AML-193 (cell line): ENCODE measurements around the gene TACR1.

ENCODE experiments used
- DNase-seq, 2 experiments: peaks; one replicate each; lab custom pipeline; 2025; lab: John Stamatoyannopoulos, UW

Gene TACR1

DNA sequence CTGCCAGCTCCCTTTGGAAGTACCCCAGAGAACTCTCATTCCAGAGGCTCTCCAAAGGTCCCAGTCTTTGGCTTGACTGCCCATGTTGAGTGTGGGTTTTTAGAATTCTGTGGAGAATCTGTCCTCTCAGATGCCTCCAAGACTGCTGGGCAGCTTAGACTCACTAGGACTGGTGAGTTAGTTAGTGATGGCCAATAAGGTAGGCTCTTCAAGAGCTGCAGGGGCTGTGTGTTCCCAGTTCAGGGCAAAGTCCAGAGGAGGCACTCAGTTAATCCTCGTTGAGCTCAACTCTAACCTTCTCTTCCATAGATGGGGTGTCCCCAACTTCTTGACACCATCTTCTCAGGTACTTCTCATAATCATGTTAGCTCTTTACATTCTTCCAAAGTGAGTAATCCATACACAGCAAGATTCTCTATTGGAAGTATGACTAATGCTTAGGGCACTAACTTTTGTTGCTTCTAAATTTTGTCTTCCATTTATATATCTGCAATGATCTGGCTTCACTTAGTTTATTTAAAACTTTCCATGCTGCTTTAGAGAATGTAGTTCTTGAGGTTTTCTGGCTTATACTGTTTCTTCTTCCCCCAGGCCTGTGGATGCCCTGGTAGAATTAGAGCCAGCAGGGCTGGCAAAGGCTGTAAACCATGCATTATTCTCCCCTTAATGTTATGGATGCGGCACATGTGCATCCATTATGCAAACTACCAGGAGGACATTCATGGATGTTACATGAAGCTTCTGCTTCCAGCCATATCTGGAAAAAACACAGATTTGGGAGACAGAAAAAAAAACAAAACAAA lies 151.9 kb downstream of the TACR1 start:
- no peak for DNase-seq

DNA sequence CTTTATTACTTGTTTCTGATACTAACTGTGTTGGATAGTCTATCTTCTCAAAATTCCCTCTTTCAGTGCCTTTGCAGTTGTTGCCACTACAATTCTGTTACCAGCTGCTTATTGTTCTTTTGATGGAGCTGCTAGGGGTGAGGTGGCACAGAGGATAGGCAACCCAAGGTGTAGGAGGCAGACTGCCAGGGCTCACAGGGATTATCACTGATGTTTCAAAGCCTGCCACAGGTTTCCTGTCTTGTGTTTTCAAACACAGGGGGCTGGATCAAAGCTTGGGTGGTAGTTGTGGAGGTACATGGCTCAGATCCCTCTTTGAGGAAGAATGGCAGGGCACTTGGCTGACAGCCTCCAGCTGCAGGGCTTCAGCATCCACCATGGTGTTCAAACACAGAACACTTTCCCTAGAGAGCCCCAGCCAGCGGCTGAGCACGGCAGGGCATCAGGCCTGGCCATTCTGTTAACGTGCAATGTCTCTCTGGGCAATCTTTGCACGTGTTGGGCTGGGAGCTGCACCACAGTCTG lies 153.7 kb downstream of the TACR1 start:
- DNase-seq: no peak

DNA sequence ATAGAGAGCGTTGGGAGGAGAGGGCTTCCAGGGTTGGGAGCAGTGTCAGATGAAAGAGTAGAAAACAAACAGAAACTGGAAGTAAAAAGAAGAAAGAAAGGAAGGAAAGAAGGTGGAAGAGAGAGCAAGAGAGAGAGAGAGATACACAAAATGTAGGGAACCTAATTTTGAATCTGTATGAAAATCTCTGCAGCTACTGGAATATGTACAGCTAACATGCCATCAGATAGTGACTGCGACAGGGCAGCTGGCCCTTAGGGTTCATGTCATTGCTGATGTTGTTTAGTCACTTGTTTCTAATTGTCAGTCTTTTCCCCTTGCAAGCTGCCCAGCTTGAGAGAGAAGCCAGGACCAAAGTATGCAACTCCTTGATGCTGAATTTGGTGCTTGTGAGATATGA lies 155.0 kb downstream of the TACR1 start:
- no peak for DNase-seq

DNA sequence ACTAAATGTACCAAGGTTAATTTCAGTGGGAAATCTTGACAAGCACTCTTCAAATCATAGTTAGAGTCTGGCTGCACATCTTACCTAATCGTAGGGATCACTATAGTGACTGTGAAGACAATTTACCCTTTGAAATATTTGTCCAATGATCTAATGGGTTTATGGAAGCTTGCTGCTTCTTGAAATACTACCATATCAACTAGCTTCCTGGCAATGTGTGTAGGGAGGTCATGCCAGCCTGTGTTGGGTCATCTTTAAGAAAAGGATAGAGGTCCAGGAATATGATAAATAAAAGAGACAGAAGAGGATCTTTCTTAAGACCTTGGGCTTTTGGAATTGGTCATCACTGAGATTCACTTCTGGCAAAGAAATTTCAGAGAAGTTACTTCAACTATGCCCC lies 156.5 kb downstream of the TACR1 start:
- DNase-seq: no peak

DNA sequence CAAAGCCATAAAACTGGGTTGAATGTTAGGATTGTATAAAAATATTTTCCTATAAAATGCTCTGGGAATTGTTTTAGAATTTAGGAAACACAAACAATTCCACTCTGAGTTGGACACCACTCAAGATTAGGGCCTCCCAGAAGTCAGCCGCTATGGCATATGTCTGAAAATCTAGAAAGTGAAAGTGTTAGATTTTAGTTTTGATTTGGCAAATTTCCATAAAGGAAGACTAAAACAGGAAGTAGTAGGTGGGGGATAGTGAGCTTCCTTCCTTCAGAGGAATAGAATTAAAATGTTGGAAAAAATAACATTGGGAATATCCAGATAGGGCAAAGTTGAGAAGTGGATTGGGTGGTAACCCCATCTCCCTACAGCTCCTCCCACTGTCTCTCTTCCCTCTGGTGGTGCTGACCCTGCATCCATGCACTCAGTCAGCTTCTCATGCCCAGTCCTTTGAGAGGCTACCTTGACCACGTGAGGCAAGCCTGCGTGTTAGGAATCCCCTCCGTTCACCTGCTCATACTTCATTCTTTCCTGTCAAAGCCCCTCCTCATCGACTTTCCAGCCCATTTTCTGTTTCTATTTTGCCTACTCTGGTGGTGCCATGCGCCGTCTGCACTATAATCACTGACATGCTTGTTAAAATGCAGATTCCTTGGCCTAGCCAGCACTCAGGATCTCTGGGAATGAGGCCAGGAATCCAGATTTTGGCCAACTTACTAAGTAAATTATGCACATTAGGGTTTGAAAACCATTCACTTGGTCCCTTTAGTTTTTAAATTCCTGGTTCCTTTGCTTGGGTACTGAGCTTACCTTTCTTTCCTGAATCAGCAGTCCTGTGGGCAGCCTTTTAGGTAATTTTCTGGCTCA lies 157.4 kb downstream of the TACR1 start:
- DNase-seq: no peak

DNA sequence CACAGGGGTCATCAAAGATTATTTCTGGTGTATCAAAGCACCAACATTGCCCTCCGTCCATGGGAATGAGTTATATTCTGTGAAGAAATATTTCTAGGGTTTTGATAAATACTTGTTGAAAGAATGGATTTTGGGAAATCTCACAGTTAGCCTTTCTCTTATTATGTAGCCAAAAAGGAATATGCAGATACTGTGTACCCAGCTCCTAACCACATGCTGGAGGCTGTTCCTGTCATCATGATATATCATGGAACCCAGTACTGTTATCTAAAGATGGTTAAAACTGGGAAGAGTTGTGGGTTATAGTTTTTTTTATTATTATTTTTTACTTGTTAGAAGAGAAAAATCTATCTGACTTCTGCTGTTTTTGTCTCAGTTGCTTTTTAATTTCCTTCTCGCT lies 158.1 kb downstream of the TACR1 start:
- DNase-seq: no peak

DNA sequence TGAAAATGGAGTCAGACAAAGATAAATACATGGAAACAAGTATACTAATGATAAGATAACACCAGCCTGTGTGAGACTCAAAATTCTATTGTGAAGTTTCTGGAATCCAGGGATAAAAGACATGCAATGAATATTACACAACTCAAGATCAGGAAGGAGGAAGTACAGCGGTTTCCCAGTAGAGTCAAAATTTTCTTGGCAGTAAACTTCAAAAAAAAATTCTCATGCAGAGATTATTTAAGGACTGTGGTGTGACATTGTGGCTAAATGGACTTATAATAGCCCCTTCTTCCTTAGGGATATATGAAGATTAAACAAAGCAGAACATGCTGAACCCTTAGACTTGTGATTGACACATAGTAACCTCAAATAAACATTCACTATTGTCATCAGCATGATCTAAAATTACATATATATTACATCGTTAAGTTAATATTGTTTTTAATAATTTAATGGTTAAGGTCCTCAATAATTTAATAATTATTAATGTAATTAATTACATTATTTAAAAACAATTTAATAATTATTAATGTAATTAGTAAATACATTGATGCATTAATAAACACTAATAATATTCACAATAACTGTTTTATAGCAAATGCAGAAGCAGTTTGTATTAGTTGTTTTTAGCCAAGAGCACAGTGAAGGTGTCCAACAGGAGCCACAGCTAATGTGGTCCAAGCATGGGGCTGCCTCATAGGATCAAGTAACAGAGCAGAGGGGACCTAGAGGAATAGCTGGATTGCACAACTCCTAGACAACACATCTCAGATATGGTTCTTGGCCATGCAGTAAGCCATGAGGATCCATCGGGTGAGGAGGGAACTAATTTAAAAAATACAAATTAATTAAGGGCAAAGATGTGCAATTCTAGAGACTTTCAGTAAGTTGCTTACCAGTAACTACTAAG lies 163.6 kb downstream of the TACR1 start:
- DNase-seq: peak; percentile 35 to 58

DNA sequence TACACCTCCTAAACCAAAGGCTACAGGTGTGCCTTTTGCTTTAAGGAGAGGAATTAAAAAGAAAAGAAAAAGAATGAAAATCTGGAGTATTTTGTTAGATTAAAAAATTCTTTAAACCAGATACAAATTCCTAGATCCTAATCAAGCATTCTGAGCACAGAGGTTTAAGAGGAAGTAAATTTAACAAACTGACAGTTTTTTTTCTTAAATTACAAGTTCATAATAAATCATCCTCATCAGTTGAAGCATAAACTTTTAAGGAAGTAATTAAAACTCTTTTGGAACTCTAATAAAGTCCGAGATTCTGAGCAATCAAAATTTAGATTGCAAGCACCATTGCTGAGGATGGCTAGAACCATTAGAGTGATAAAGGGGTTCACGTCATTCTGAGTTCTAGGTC lies 165.8 kb downstream of the TACR1 start:
- no peak for DNase-seq

DNA sequence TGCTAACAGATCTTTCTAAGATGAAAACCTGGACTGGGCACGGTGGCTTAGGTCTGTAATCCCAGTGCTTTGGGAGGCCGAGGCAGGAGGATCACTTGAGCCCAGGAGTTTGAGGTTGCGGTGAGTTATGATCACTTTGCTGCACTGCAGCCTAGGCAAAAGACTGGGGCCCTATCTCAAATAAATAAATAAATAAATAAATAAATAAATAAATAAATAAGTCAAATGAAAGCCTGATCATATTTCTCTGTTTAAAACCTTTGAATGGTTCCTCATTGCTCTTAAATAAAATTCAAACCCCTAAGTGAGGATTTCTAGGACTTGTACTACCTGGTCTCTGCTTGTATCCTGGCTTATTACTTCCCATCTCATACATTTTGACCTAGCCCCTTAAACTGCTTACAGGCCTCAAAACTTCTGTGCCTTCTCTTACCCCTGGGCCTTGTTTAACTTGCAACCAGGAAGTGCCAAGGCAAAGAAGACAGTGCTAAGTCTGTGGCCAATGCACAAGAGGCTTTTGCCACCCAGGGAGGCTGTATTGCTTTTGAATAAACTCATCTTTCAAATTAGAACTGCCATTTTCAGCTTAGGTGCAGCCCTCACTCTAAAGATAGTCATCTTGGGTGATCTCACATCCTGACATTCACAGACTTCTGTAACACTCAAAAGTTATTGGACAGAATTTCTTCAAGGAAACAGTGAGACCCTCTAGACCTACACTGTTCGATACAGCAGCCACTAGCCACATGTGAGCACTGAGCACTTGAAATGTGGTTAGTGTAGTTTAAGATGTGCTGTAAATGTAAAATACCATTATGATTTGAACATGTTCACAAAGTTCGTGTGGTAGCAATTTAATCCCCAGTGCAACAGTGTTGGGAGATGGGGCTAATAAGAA lies 167.2 kb downstream of the TACR1 start:
- DNase-seq: no peak

DNA sequence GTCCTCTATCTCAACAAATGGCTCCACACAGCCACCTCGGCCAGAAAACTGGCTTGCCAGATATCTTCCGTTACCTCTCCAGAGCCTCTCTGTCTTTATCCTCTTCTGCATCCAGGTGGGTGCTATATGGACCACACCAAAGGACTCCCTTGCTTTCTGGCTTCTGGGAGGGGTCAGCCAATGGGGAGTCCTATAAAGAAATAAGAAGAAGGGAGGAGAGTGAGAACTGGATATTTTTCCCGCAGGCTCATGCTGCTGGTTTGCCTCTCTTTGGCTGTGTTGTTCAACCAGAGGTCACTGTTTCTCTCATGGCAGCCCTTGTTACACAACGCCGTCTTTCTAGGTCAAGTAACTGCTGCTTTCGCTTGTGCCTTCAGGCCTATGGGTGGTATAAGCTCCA lies 168.1 kb downstream of the TACR1 start:
- DNase-seq: no peak

DNA sequence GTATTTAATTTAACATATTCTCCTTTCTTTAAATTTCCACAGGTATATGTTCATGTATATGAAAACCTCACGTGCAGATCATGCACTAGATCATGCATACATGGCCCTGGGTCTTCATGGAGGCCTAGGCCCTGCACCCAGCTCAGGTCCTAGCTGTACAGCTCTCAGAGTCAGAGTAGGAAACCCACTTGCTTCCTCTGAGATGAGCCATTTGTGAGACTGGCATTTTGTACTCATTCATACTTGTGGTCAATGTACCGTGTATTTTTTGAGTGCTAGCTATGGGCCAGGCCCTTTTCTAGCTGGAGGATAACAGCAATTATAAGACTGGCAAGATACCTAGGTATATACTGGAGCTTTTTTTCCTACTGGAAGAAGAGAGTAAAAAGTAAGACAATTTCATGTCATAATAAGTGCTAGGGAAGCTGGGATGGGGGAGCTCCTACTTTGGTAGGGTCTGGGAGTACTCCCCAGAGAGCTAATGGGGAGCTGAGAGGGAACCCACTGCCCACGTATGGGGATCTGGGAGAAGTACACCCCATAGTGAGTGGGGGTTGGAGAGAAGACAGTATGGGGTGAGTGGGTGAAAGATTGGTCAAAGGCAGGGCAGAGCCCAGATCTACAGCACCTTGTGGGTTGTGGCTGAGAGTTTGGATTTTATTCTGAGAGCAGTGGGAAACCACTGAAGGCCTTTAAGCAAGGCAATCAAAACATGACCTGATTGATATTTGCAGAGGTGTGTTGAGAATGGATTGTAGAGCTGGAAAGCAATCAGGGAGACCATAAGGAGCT lies 168.9 kb downstream of the TACR1 start:
- no peak for DNase-seq

DNA sequence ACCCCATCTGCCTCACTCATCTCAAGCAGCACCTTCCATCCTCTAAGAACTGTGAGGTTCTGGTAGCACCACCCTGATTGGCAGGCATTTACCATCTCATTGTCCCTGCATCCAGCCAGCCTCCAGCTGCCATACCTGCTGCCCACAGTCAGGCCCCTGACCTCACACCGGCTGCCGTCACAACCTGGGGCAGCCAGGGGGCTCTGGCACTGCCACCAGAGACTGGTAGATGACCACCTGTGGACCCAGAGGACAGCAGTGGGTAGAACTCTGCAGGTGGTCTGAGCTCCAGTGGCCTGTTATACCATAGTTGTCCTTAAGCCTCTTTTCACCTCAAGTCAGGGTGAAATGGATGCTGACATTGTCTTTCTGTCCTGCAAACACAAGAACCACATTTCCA lies 171.4 kb downstream of the TACR1 start:
- DNase-seq: no peak

DNA sequence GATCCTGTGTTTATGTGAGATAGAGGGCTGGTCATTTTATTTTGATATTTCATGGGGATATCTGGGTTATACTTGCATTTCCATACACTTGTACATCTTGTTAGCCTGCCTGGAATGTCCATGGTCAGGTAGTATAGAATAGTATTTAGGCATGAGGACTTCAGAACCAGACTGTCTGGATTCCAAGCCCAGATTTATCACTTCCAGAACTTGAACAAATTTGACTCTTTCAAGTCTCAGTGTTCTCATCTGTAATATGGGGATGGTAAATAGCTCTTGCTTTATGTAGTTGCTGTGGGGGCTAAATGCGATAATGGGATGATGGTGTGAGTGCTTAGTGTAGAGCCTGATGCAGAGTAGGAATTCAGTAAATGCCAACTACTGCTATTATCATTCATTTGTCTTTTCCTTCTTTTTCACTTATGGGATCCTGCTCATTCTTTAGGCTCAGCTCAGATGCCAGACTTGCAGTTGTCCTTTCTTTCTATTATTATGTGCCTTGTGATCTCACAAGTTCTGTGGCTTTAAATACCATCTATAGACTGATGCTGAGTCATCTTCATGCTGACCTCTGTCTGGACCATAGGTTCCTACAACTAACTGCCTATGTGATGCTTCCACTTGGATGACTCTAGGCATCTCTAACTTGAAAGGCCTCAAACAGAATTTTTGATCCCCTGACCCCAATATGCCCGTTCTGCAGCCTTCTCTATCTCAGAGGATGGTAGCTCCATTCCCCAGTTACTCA lies 173.5 kb downstream of the TACR1 start:
- no peak for DNase-seq

DNA sequence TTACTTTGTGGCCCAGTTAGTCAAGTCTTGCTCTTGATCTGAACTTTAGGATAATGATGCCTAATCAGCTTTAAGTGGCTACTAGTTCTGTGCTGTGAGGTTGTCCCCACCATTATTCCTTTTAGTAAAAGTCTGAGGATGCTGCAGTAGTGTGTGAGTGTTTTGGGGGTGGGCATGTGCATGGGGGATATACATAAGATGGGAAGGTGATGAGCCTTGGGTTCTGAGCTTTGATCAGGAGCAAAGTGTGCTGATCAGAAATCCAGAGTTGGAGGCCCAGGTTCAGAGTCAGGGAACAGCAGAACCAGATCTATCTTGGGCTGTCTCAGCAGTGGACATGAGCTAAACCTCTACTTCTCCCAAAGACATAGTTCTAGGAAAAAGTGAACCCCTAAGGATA lies 174.1 kb downstream of the TACR1 start:
- DNase-seq: no peak

DNA sequence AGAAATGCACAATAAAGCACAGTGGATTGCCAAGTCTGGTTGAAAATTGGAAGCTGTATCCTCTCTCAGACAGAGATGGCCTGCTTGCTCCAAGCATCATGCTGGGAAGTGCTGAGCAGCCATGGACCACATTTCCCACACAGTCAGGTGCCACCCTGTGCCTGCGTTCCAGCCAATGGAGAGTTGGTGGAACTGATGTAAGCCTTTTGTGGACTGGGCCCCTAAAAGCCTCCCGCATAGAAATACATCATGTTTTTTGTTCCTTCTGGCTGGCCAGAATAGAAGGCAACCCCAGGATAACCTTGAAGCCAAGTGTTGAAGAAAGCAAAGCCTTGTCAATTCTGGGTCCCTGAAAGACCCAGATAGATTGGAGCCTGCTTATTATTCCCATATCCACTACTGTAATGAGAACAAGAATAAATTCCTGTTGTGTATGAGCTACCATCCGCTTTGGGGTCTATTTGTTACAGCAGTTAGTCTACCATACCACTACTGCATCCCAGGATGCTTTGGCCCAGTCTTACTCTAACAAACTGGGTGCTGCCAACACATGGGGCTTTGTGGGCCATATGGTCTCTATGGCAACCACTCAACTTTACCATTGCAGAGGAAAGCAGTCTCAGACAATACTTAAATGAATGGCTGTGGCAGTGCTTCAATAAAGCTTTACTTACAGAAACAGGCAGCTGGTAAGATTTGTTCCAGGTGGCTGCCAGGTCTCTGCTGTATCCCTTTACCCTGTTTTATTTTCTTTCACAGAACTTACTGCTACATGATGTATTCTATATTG lies 175.5 kb downstream of the TACR1 start:
- no peak for DNase-seq

DNA sequence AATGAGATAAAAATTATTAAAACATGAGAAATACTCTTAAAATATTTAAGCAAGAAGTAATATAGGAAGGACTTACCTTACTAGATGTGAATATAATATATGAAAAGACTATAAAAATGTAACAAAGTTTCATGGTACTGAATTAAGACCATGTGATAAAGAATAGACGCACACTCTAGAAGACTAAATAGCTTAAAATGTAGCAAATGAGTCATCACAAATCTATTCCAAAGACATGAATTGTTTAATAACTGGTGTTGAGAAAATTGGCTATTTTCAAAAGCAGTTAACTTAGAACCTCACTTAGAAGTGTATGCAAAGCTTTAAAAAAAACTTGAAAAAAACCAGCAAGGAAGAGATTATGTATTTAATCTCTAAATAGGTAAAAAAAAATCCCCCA lies 176.8 kb downstream of the TACR1 start:
- no peak for DNase-seq

DNA sequence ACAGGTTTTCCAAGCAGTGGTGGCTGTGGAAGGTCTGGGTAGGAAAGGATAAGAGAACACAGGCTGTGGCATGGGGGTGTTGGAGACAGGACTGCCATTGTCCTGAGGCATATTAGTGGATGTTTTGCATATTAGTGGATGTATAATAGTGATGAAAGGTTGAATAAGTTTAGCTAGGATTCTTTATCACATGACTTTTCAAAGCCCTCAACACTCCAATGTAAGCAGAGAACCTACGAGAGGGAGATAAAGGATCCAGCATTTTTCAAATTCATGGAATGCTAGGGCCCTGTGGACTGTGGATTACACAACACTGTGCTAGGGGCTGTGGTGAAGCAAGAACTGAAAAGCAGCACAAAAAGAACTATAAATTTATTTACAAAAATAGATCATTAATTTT lies 177.6 kb downstream of the TACR1 start:
- DNase-seq: no peak

DNA sequence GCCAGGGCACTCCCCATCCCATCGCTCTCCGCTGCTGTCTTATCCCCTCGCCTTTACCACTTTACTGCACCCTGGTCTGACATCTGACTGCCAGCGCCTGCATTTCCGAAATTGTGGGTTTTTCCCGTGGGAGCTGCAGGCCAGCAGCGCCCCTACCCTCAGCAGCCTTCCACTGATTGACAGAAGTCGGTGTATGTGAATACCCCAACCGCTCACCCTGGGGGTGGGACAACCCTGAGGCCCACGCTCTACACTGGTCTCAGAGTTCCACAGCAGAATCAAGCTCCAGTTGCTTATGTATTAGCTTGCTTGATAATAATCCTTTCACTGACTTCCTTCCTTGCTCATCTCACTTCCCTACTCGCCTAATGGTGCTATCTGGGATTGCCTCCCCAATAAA lies 178.8 kb downstream of the TACR1 start:
- no peak for DNase-seq

DNA sequence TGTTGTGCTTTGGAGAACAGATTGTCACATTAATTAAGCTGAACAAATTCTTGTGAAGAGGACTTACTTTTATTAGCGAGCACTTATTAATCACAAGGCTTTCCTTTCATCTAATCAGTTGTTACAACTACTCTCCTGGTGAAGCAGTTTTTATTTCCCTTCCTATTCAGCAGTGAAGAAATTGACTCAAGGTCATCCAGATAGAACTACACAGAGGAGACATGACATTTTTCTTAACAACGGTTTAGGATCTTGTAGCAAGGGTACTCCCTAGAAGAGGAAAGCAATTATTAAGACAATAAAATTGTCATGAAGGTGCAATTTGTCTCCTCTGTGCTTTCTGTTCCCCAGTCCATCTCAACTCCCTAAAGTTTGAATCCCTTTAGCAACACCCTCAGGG lies 179.5 kb downstream of the TACR1 start:
- DNase-seq: no peak
